HEK293 (cell line): ENCODE results near the gene SLC27A2.

Experiments used
- CTCF ChIA-PET: fragments of 350-600 bp; formaldehyde crosslinking; extraction: SDS; loops from one replicate; lab custom pipeline; 2021; ENCODE audit warnings: antibody characterized with exemption; lab: Yijun Ruan, JAX
- POLR2A ChIA-PET: fragments of 300-600 bp; formaldehyde crosslinking; extraction: SDS; loops from one replicate; lab custom pipeline; 2020; ENCODE audit warnings: antibody characterized with exemption, inconsistent platforms; lab: Yijun Ruan, JAX
- H3K27ac ChIP-seq: fragments of 200-500 bp; sonication (Bioruptor generic); 2 replicates; pipeline ENCODE4 v1.5.1; 2014; ENCODE audit warnings: low read depth, low read length, control low read depth, inconsistent platforms; ENCODE audit errors: extremely low read depth
- H3K36me3 ChIP-seq, 2 experiments: fragments of 200-500 bp in 1 of 2; sonication (Bioruptor generic) in 1 of 2; 1 replicate in 1 of 2; 2 replicates in 1 of 2; pipeline ENCODE4 v1.5.1; 2014 to 2017; ENCODE audit warnings: inconsistent platforms in 2 of 2, low read length in 2 of 2; ENCODE audit not compliant: control insufficient read depth in 2 of 2, insufficient read depth in 1 of 2
- H3K4me1 ChIP-seq: fragments of 200-500 bp; sonication (Bioruptor generic); 2 replicates; pipeline ENCODE4 v1.5.1; 2014; ENCODE audit warnings: mild to moderate bottlenecking, low read length, inconsistent platforms; ENCODE audit not compliant: control insufficient read depth, insufficient read depth
- H3K4me3 ChIP-seq: 2 replicates; pipeline ENCODE4 v1.5.1; 2011; ENCODE audit warnings: low read depth, mild to moderate bottlenecking, control low read depth, low read length, moderate library complexity
- H3K9me3 ChIP-seq: fragments of 200-500 bp; sonication (Bioruptor generic); 2 replicates; pipeline ENCODE4 v1.5.1; 2014; ENCODE audit warnings: low read depth, low read length, inconsistent platforms; ENCODE audit not compliant: control insufficient read depth, insufficient read depth
- GLIS1 ChIP-seq: fragments of 450-650 bp; formaldehyde crosslinking; IDR thresholded peaks from 2 replicates; pipeline ENCODE4 v1.5.1; 2016; ENCODE audit warnings: missing biosample characterization, missing genetic modification characterization
- GLIS2 ChIP-seq: fragments of 450-650 bp; formaldehyde crosslinking; IDR thresholded peaks from 2 replicates; pipeline ENCODE4 v1.5.1; 2016; ENCODE audit warnings: missing biosample characterization, missing genetic modification characterization
- HOXD13 ChIP-seq: sonication (generic); formaldehyde crosslinking; IDR thresholded peaks from 2 replicates; pipeline ENCODE4 v1.8.0; 2022; ENCODE audit warnings: missing genetic modification reagents, borderline replicate concordance
- TRIM28 ChIP-seq: IDR thresholded peaks from 2 replicates; pipeline ENCODE4 v1.6.1; 2011; ENCODE audit warnings: low read length, control low read depth, borderline replicate concordance
- ZNF10 ChIP-seq: fragments of 450-650 bp; formaldehyde crosslinking; IDR thresholded peaks from 2 replicates; pipeline ENCODE4 v1.5.1; 2017; ENCODE audit warnings: missing biosample characterization, missing genetic modification characterization
- ZNF112 ChIP-seq: fragments of 450-650 bp; formaldehyde crosslinking; IDR thresholded peaks from 2 replicates; pipeline ENCODE4 v1.5.0; 2017; ENCODE audit warnings: missing biosample characterization, missing genetic modification characterization
- ZNF174 ChIP-seq: fragments of 450-650 bp; formaldehyde crosslinking; IDR thresholded peaks from 2 replicates; pipeline ENCODE4 v1.5.0; 2017; ENCODE audit warnings: missing biosample characterization, mild to moderate bottlenecking, missing genetic modification characterization
- ZNF175 ChIP-seq: fragments of 450-650 bp; formaldehyde crosslinking; IDR thresholded peaks from 2 replicates; pipeline ENCODE4 v1.5.1; 2016; ENCODE audit warnings: missing biosample characterization, missing genetic modification characterization
- ZNF214 ChIP-seq: fragments of 450-650 bp; formaldehyde crosslinking; IDR thresholded peaks from 2 replicates; pipeline ENCODE4 v1.5.1; 2017; ENCODE audit warnings: missing biosample characterization, mild to moderate bottlenecking, missing genetic modification characterization, borderline replicate concordance
- ZNF239 ChIP-seq: fragments of 450-650 bp; formaldehyde crosslinking; IDR thresholded peaks from 2 replicates; pipeline ENCODE4 v1.5.1; 2016; ENCODE audit warnings: missing biosample characterization, missing genetic modification characterization
- ZNF302 ChIP-seq: fragments of 450-650 bp; formaldehyde crosslinking; IDR thresholded peaks from 2 replicates; pipeline ENCODE4 v1.5.1; 2016; ENCODE audit warnings: missing biosample characterization, missing genetic modification characterization, low read depth
- ZNF404 ChIP-seq: fragments of 450-650 bp; formaldehyde crosslinking; IDR thresholded peaks from 2 replicates; pipeline ENCODE4 v1.5.1; 2017; ENCODE audit warnings: missing biosample characterization, missing genetic modification characterization
- ZNF501 ChIP-seq: fragments of 450-650 bp; formaldehyde crosslinking; IDR thresholded peaks from 2 replicates; pipeline ENCODE4 v1.5.1; 2016; ENCODE audit warnings: missing biosample characterization, missing genetic modification characterization
- ZNF558 ChIP-seq: fragments of 450-650 bp; formaldehyde crosslinking; IDR thresholded peaks from 2 replicates; pipeline ENCODE4 v1.5.1; 2016; ENCODE audit warnings: missing biosample characterization, missing genetic modification characterization
- ZNF677 ChIP-seq: fragments of 450-650 bp; IDR thresholded peaks from 2 replicates; pipeline ENCODE4 v1.5.0; 2018; ENCODE audit warnings: missing biosample characterization, mild to moderate bottlenecking, missing genetic modification characterization, moderate library complexity
- ZNF76 ChIP-seq: fragments of 450-650 bp; formaldehyde crosslinking; IDR thresholded peaks from 2 replicates; pipeline ENCODE4; 2016; ENCODE audit warnings: low read depth, missing biosample characterization, missing genetic modification characterization, borderline replicate concordance
- ZNF791 ChIP-seq: fragments of 450-650 bp; formaldehyde crosslinking; IDR thresholded peaks from 2 replicates; pipeline ENCODE4 v1.5.1; 2016; ENCODE audit warnings: missing biosample characterization, missing genetic modification characterization
- ZNF792 ChIP-seq: fragments of 450-650 bp; formaldehyde crosslinking; IDR thresholded peaks from 2 replicates; pipeline ENCODE4 v1.5.1; 2016; ENCODE audit warnings: missing biosample characterization, missing genetic modification characterization
- ZNF830 ChIP-seq: fragments of 450-650 bp; IDR thresholded peaks from 2 replicates; pipeline ENCODE4 v1.5.0; 2018; ENCODE audit warnings: missing biosample characterization, missing genetic modification characterization, low read depth, mild to moderate bottlenecking, moderate library complexity
- TF ChIP-seq, protein P1 (sequence below): fragments of 450-650 bp; formaldehyde crosslinking; IDR thresholded peaks from 2 replicates; pipeline ENCODE4 v1.5.1; 2016; ENCODE audit warnings: missing biosample characterization, missing genetic modification characterization
- TF ChIP-seq, protein P2 (sequence below): fragments of 450-650 bp; formaldehyde crosslinking; IDR thresholded peaks from 2 replicates; pipeline ENCODE4 v1.5.1; 2017; ENCODE audit warnings: missing biosample characterization, mild to moderate bottlenecking, missing genetic modification characterization, moderate library complexity
- TF ChIP-seq, protein P3 (sequence below): fragments of 450-650 bp; formaldehyde crosslinking; IDR thresholded peaks from 2 replicates; pipeline ENCODE4 v1.5.1; 2016; ENCODE audit warnings: missing biosample characterization, missing genetic modification characterization

The SLC27A2 gene

DNA sequence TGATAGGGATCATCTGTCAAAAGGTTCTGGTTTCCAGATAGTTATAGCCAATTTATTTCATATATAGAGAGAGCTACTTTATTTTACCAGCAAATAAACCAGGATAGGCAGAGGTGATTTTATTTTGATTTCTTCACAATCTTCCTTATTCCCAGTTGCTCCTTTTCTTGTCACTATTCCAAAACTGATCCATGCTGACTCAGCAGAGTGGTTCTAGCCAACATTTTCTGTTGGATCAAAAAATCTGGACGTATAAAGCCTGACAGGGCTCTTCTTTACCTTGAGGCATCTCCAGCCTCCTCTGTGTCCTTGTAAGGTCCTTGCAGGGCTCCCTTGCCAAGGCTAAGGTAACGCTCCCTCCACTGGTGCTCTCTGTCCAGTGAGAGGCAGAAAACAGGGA is 67.7 kb downstream of the SLC27A2 start:
- Histone ChIP-seq H3K36me3 (no peaks in the 10 kb centered on the region), H3K4me3 (no peak overlapping the region), H3K27ac (no peak overlapping the region), H3K9me3 (no peaks in the 10 kb centered on the region), H3K4me1 (no peaks in the 10 kb centered on the region)
- POLR2A ChIA-PET: interaction anchor here (0.5 kb wide), 1 partner anchor 519 kb away, joined by 7 read pairs; no protein-coding TSS in a partner anchor
- TF ChIP-seq GLIS2 (tag by site-specific recombination) (no peak), ZNF830 (tag by site-specific recombination) (no peak)
- CTCF ChIA-PET: interaction anchor here (1.3 kb wide), 1 partner anchor 10 kb away, joined by 3 read pairs; no protein-coding TSS in a partner anchor

DNA sequence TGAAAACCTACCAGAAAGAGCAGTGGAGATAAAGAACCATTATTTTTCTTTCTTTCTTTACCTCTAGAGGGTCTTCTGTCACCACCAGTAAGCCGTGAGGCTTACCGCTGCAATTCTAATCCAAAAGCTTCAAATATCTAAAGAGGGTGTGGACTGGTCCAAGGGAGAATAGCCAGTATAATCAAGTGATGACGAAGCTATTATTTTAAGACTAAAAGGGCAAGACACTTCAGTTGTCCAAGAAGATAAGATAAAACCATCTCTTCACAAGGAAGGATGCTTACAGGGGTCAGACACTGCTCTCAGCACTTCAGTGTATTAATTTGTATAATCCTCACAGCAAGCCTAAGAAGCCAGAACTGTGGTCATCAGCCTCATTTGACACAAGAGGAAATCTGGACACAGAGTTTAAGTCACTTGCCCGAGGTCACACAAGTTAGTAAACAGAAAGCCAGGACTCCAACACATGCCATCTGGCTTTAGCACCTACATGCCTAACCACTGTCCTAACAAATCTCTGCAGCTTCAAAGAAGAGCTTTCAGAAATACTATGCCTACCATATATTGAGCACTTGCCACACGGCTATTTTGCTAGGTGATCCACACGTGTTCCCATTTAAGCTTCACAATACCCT is 68.9 kb downstream of the SLC27A2 start:
- CTCF ChIA-PET: no interaction called here

DNA sequence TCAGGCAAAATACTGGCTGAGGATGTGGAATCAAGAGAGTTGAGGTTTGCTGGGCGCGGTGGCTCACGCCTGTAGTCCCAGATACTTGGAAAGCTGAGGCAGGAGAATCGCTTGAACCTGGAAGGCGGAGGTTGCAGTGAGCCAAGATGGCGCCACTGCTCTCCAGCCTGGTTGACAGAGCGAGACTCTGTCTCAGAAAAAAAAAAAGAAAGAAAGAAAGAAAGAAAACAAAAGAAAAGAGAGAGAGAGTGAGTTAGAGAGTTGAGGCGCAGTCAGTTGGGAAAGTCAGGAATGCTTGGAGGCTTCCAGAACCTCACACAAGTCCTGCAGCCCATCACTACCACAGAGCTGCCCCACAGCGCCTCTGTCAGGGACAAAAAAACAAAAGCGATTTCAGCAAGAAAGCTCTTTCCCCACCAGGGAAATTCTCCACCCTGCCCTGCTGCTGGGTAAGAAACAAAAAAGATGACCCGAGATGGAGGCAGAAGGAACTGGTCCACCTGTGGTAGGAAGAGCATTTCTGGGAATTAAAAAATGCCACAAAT is 69.7 kb downstream of the SLC27A2 start:
- no peaks in the 10 kb centered on the region for H3K4me1 ChIP-seq
- H3K27ac ChIP-seq: no peak overlapping the region
- H3K36me3 ChIP-seq: no peaks in the 10 kb centered on the region
- H3K9me3 ChIP-seq: no peaks in the 10 kb centered on the region
- TF ChIP-seq, protein P1, sequence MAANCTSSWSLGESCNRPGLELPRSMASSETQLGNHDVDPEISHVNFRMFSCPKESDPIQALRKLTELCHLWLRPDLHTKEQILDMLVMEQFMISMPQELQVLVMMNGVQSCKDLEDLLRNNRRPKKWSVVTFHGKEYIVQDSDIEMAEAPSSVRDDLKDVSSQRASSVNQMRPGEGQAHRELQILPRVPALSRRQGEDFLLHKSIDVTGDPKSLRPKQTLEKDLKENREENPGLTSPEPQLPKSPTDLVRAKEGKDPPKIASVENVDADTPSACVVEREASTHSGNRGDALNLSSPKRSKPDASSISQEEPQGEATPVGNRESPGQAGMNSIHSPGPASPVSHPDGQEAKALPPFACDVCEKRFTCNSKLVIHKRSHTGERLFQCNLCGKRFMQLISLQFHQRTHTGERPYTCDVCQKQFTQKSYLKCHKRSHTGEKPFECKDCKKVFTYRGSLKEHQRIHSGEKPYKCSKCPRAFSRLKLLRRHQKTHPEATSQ: no peak
- ChIA-PET POLR2A (no interaction called here), CTCF (no interaction called here)
- no peak overlapping the region for H3K4me3 ChIP-seq

More for the DNA sequence above, 68.9 kb downstream of the SLC27A2 start:
- no peaks in the 10 kb centered on the region for H3K9me3 ChIP-seq
- H3K36me3 ChIP-seq: no peaks in the 10 kb centered on the region
- TF ChIP-seq GLIS1 (tag by site-specific recombination) (no peak), ZNF501 (no peak), ZNF404 (tag by site-specific recombination) (no peak), ZNF558 (tag by site-specific recombination) (no peak), ZNF112 (tag by site-specific recombination) (no peak), ZNF76 (tag by site-specific recombination) (no peak), ZNF677 (tag by site-specific recombination) (no peak), ZNF10 (tag by site-specific recombination) (no peak), ZNF214 (tag by site-specific recombination) (no peak), HOXD13 (CRISPR knock-in tag) (no peak), ZNF302 (tag by site-specific recombination) (no peak), ZNF791 (tag by site-specific recombination) (no peak), ZNF239 (tag by site-specific recombination) (no peak), TRIM28 (no peak), ZNF792 (tag by site-specific recombination) (no peak), ZNF175 (tag by site-specific recombination) (no peak), ZNF174 (tag by site-specific recombination) (no peak)
- TF ChIP-seq, protein P2, sequence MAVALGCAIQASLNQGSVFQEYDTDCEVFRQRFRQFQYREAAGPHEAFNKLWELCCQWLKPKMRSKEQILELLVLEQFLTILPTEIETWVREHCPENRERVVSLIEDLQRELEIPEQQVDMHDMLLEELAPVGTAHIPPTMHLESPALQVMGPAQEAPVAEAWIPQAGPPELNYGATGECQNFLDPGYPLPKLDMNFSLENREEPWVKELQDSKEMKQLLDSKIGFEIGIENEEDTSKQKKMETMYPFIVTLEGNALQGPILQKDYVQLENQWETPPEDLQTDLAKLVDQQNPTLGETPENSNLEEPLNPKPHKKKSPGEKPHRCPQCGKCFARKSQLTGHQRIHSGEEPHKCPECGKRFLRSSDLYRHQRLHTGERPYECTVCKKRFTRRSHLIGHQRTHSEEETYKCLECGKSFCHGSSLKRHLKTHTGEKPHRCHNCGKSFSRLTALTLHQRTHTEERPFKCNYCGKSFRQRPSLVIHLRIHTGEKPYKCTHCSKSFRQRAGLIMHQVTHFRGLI (tag by site-specific recombination): no peak
- TF ChIP-seq, protein P3, sequence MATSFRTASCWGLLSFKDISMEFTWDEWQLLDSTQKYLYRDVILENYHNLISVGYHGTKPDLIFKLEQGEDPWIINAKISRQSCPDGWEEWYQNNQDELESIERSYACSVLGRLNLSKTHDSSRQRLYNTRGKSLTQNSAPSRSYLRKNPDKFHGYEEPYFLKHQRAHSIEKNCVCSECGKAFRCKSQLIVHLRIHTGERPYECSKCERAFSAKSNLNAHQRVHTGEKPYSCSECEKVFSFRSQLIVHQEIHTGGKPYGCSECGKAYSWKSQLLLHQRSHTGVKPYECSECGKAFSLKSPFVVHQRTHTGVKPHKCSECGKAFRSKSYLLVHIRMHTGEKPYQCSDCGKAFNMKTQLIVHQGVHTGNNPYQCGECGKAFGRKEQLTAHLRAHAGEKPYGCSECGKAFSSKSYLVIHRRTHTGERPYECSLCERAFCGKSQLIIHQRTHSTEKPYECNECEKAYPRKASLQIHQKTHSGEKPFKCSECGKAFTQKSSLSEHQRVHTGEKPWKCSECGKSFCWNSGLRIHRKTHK: no peak
- no peak overlapping the region for H3K4me3 ChIP-seq
- POLR2A ChIA-PET: no interaction called here
- no peak overlapping the region for H3K27ac ChIP-seq
- no peaks in the 10 kb centered on the region for H3K4me1 ChIP-seq
